IMR-90 (cell line): ENCODE measurements around the gene DELE1. TPM values are rescaled to one million over a fixed set of nuclear protein-coding genes. Genes with fewer than 3 reads are reported as not detected.
"Not testable (repeated sequence)": the region's sequence is repeated elsewhere in the genome, so short reads cannot be mapped to it uniquely, and the experiment has no call there.

Source experiments
- ATAC-seq: fragments of 200-7000 bp; cut with Tn5 transposase; 2 replicates; pipeline ENCODE4 v1.9.1; 2020; ENCODE audit warnings: low read depth, mild to moderate bottlenecking, moderate library complexity
- BruUV-seq: library from RNA; stranded (reverse); fragments of 400-500 nt; replicated peaks from 2 replicates; lab custom pipeline; 2021; lab: Mats Ljungman, UMichigan
- CTCF ChIA-PET: fragments of 300-600 bp; formaldehyde crosslinking; extraction: SDS; loops from one replicate; lab custom pipeline; 2021; ENCODE audit warnings: antibody characterized with exemption; lab: Yijun Ruan, JAX
- POLR2A ChIA-PET: fragments of 300-600 bp; sonication (Branson Sonifier 250); formaldehyde crosslinking; loops from one replicate; lab custom pipeline; 2022; ENCODE audit warnings: antibody characterized with exemption; ENCODE audit not compliant: unreplicated experiment; lab: Charles Lee
- DNase-seq: peaks from one replicate; pipeline ENCODE4 v3.0.0; 2013
- H2AFZ ChIP-seq: replicated peaks from 2 replicates; pipeline ENCODE3; 2013; ENCODE audit warnings: low read length, mild to moderate bottlenecking; ENCODE audit not compliant: poor library complexity
- H2AK5ac ChIP-seq: 2 replicates; pipeline ENCODE4 v1.6.1; 2013; ENCODE audit warnings: low read depth, low read length, inconsistent platforms
- H2AK9ac ChIP-seq: replicated peaks from 2 replicates; pipeline ENCODE3; 2013; ENCODE audit warnings: mild to moderate bottlenecking, low read depth, low read length, moderate library complexity; ENCODE audit not compliant: poor library complexity
- H2BK120ac ChIP-seq: 2 replicates; pipeline ENCODE4 v1.6.1; 2013; ENCODE audit warnings: low read depth, low read length, inconsistent platforms
- H2BK15ac ChIP-seq: 3 replicates; pipeline ENCODE4 v1.6.1; 2013; ENCODE audit warnings: low read depth, low read length, inconsistent platforms
- H2BK20ac ChIP-seq: 2 replicates; pipeline ENCODE4 v1.6.1; 2013; ENCODE audit warnings: low read depth, mild to moderate bottlenecking, inconsistent platforms, low read length, moderate library complexity
- H2BK5ac ChIP-seq: 2 replicates; pipeline ENCODE4 v1.6.1; 2013; ENCODE audit warnings: mild to moderate bottlenecking, low read depth, low read length, inconsistent platforms; ENCODE audit not compliant: poor library complexity, severe bottlenecking
- H3K14ac ChIP-seq: replicated peaks from 2 replicates; pipeline ENCODE4 v1.6.1; 2013; ENCODE audit warnings: low read depth, low read length, inconsistent platforms
- H3K18ac ChIP-seq: 2 replicates; pipeline ENCODE4 v1.6.1; 2013; ENCODE audit warnings: low read depth, low read length, control low read depth
- H3K23ac ChIP-seq: 2 replicates; pipeline ENCODE4 v1.6.1; 2013; ENCODE audit warnings: low read depth, low read length, inconsistent platforms
- H3K27ac ChIP-seq: 2 replicates; pipeline ENCODE4 v1.5.1; 2013; ENCODE audit warnings: mild to moderate bottlenecking, control low read depth, low read length; ENCODE audit not compliant: insufficient read depth
- H3K27me3 ChIP-seq: 2 replicates; pipeline ENCODE4 v1.6.1; 2013; ENCODE audit warnings: low read length; ENCODE audit not compliant: control insufficient read depth, insufficient read depth
- H3K36me3 ChIP-seq: 2 replicates; pipeline ENCODE4 v1.6.1; 2013; ENCODE audit warnings: low read length, mixed read lengths; ENCODE audit not compliant: control insufficient read depth, insufficient read depth
- H3K4ac ChIP-seq: 2 replicates; pipeline ENCODE4 v1.6.1; 2013; ENCODE audit warnings: low read depth, low read length, inconsistent platforms
- H3K4me1 ChIP-seq: 2 replicates; pipeline ENCODE4 v1.6.1; 2013; ENCODE audit warnings: low read length, mixed read lengths; ENCODE audit not compliant: control insufficient read depth, insufficient read depth
- H3K4me2 ChIP-seq: 2 replicates; pipeline ENCODE4 v1.6.1; 2013; ENCODE audit warnings: low read depth, mild to moderate bottlenecking, control low read depth, low read length, moderate library complexity
- H3K4me3 ChIP-seq: 2 replicates; pipeline ENCODE4 v1.5.1; 2013; ENCODE audit warnings: low read depth, mild to moderate bottlenecking, control low read depth, low read length, moderate library complexity; ENCODE audit not compliant: insufficient read depth
- H3K56ac ChIP-seq: 2 replicates; pipeline ENCODE4 v1.6.1; 2013; ENCODE audit warnings: low read length, inconsistent platforms; ENCODE audit not compliant: insufficient read depth; ENCODE audit errors: extremely low read depth
- H3K79me1 ChIP-seq, 2 experiments: 2 replicates each; pipeline ENCODE4 v1.6.1; 2013; ENCODE audit warnings: low read length in 2 of 2, inconsistent platforms in 1 of 2, low read depth in 1 of 2
- H3K9ac ChIP-seq: 2 replicates; pipeline ENCODE4 v1.6.1; 2013; ENCODE audit warnings: low read depth, low read length, control low read depth
- H3K9me1 ChIP-seq: 2 replicates; pipeline ENCODE4 v1.6.1; 2013; ENCODE audit warnings: low read length, inconsistent platforms; ENCODE audit not compliant: insufficient read depth
- H3K9me3 ChIP-seq: 2 replicates; pipeline ENCODE4 v1.6.1; 2013; ENCODE audit warnings: low read length; ENCODE audit not compliant: control insufficient read depth, insufficient read depth
- H4K20me1 ChIP-seq: 2 replicates; pipeline ENCODE4 v1.6.1; 2013; ENCODE audit warnings: low read length, inconsistent platforms; ENCODE audit not compliant: insufficient read depth
- H4K5ac ChIP-seq: 2 replicates; pipeline ENCODE4 v1.6.1; 2013; ENCODE audit warnings: mild to moderate bottlenecking, low read depth, low read length, control low read depth
- H4K8ac ChIP-seq, 2 experiments: 2 replicates each; pipeline ENCODE4 v1.6.1; 2013; ENCODE audit warnings: low read depth in 2 of 2, low read length in 2 of 2, control low read depth in 1 of 2, inconsistent platforms in 1 of 2
- H4K91ac ChIP-seq: 2 replicates; pipeline ENCODE4 v1.6.1; 2013; ENCODE audit warnings: low read depth, low read length, inconsistent platforms; ENCODE audit not compliant: insufficient read depth
- FOS ChIP-seq: fragments of 150-350 bp; IDR thresholded peaks from 2 replicates; pipeline ENCODE4 v1.6.1; 2016; ENCODE audit warnings: low read depth, low read length
- MAFK ChIP-seq: IDR thresholded peaks from 2 replicates; pipeline ENCODE4 v1.6.1; 2012; ENCODE audit warnings: low read depth, low read length, improper control_type of control experiment
- NFE2L2 ChIP-seq: fragments of 150-350 bp; IDR thresholded peaks from 2 replicates; pipeline ENCODE4 v1.6.1; 2016; ENCODE audit warnings: low read depth, mild to moderate bottlenecking, low read length
- POLR2A ChIP-seq: IDR thresholded peaks from 2 replicates; pipeline ENCODE4 v1.6.1; 2012; ENCODE audit warnings: mild to moderate bottlenecking, low read depth, low read length
- SMC3 ChIP-seq: fragments of 150-350 bp; IDR thresholded peaks from 2 replicates; pipeline ENCODE4 v1.6.1; 2016; ENCODE audit warnings: low read depth, mild to moderate bottlenecking, antibody characterized with exemption, low read length, moderate library complexity
- WGBS, 2 experiments: methylation state at CpG; one replicate each; pipeline versions ENCODE4 v1.1.5 to v1.1.7; 2013; ENCODE audit warnings: missing lambda C conversion rate in 2 of 2; ENCODE audit not compliant: insufficient read length in 1 of 2; ENCODE audit errors: extremely low coverage in 2 of 2; 5-methylcytosine and 5-hydroxymethylcytosine counted together
- dilution Hi-C: fragments of 300-500 bp; cut with HindIII; formaldehyde crosslinking; loops from one replicate; pipeline ENCODE4 v1.14.3; 2018; ENCODE audit warnings: low sequenced_read_pairs; ENCODE audit not compliant: unreplicated experiment
- in situ Hi-C: fragments of 300-500 bp; cut with MboI; formaldehyde crosslinking; loops from 3 replicates; pipeline ENCODE4 v1.14.3; 2019; ENCODE audit warnings: low sequenced_read_pairs, inconsistent platforms, mixed read lengths
- intact Hi-C: fragments of 100-400 bp; cut with micrococcal nuclease; formaldehyde crosslinking; loops from 2 replicates; pipeline ENCODE4 v1.10.0; 2022
- polyA plus RNA-seq, 3 experiments: library from polyadenylated mRNA; depleted of rRNA; stranded (reverse); fragments of >200 nt; gene quantifications; 2 replicates each; pipeline ENCODE4 v1.2.3, GENCODE V29; 2012; ENCODE audit warnings: low replicate concordance in 1 of 3
- total RNA-seq: library from RNA; depleted of rRNA; stranded (reverse); fragments of >200 nt; gene quantifications from 2 replicates; pipeline ENCODE4 v1.2.3, GENCODE V29; 2012

The DELE1 gene
- total and polyA plus RNA-seq, 2 of the 4 experiments (the other 2 are of a cell fraction): 28.0 to 66.1 TPM

GRCh38 chr5:141920771-141921170 lies 2.9 kb upstream of the DELE1 start:
- H3K9me1 ChIP-seq: peaks cover 3% of the 10 kb centered on the region; the same call in 1 of the 2 replicates
- H4K20me1 ChIP-seq: no peaks in the 10 kb centered on the region
- H2AFZ ChIP-seq: no peak overlapping the region
- H3K9me3 ChIP-seq: no peaks in the 10 kb centered on the region
- H4K5ac ChIP-seq: no peak overlapping the region
- H3K79me1 ChIP-seq: peaks cover 19 to 20% of the 10 kb centered on the region in 2 experiments
- no peak overlapping the region for H3K56ac ChIP-seq
- H2BK15ac ChIP-seq: no peak overlapping the region
- BruUV-seq: no TSS peak
- POLR2A ChIA-PET: no interaction called here
- no CpG with 5 or more reads among the region's 2 CpGs for WGBS, 2 experiments
- H2AK5ac ChIP-seq: no peak overlapping the region
- H2BK120ac ChIP-seq: no peak overlapping the region
- CTCF ChIA-PET: no interaction called here
- peaks cover 5% of the 10 kb centered on the region for H3K4me1 ChIP-seq
- H3K27me3 ChIP-seq: peaks cover 18% of the 10 kb centered on the region
- no peak overlapping the region for H4K8ac ChIP-seq
- H2BK5ac ChIP-seq: no peak overlapping the region
- dilution Hi-C loops (no loop called here), in situ Hi-C loops (no loop called here), intact Hi-C loops (no loop called here)
- TF ChIP-seq FOS (no peak), MAFK (no peak), NFE2L2 (no peak), SMC3 (no peak), POLR2A (no peak)
- peaks cover 3% of the 10 kb centered on the region for H3K36me3 ChIP-seq
- no peak overlapping the region for H2AK9ac ChIP-seq
- H3K18ac ChIP-seq: no peak overlapping the region
- H3K4me3 ChIP-seq: no peak overlapping the region
- no peak overlapping the region for H3K27ac ChIP-seq
- no peak overlapping the region for H3K4me2 ChIP-seq
- H3K23ac ChIP-seq: no peak overlapping the region
- H3K9ac ChIP-seq: no peak overlapping the region
- H4K91ac ChIP-seq: no peak overlapping the region
- ATAC-seq (no peak), DNase-seq (no peak)
- H3K14ac ChIP-seq: no peak overlapping the region
- no peak overlapping the region for H3K4ac ChIP-seq
- H2BK20ac ChIP-seq: no peak overlapping the region

GRCh38 chr5:141922827-141923447 lies 734 bp upstream of the DELE1 start:
- H3K4me3 ChIP-seq: peak overlapping the region; percentile 80
- BruUV-seq: TSS peak; percentile 70
- peak overlapping the region; percentile 83 for H3K9ac ChIP-seq
- H2BK20ac ChIP-seq, H3K27me3 ChIP-seq, H2BK15ac ChIP-seq, H3K4me1 ChIP-seq, in situ Hi-C loops, intact Hi-C loops, H4K20me1 ChIP-seq, ATAC-seq, dilution Hi-C loops, H3K9me3 ChIP-seq, H3K9me1 ChIP-seq, DNase-seq: not testable (repeated sequence)
- H2BK5ac ChIP-seq: peak overlapping the region; percentile 84
- H4K5ac ChIP-seq: peak overlapping the region; percentile 95
- peak overlapping the region; percentile 96 for H2AK9ac ChIP-seq
- peak overlapping the region; percentile 56 for H3K18ac ChIP-seq
- peak overlapping the region; percentile 83 for H2AK5ac ChIP-seq
- CTCF ChIA-PET: interaction anchor here (0.7 to 2.6 kb wide), 3 partner anchors 35 to 225 kb away, joined by 3 to 11 read pairs (median 7); partner anchors contain the start of gene PCDH12
- H4K8ac ChIP-seq: peak overlapping the region; percentile 98 to 99
- peak overlapping the region; percentile 40; the same call in 1 of the 2 replicates for H3K23ac ChIP-seq
- H3K27ac ChIP-seq: peak overlapping the region; percentile 99
- peak overlapping the region; percentile 65; the same call in 1 of the 2 replicates for H3K56ac ChIP-seq
- H3K36me3 ChIP-seq: peaks cover 15% of the 10 kb centered on the region
- POLR2A ChIA-PET: interaction anchor here (0.6 kb wide), 1 partner anchor 1576 kb away, joined by 4 read pairs; the partner anchor contains the start of gene HBEGF
- H4K91ac ChIP-seq: peak overlapping the region; percentile 75
- peak overlapping the region; percentile 81 for H3K4ac ChIP-seq
- peak overlapping the region; percentile 99 for H3K4me2 ChIP-seq
- H2AFZ ChIP-seq: peak overlapping the region; percentile 99
- peak overlapping the region; percentile 85 for H3K14ac ChIP-seq
- WGBS, 2 experiments: 12% methylated on average over 4 of the region's 28 CpGs; no CpG with 5 or more reads in 1 of the 2 experiments
- peaks cover 27 to 30% of the 10 kb centered on the region in 2 experiments for H3K79me1 ChIP-seq
- H2BK120ac ChIP-seq: 0 out of 2 replicates have a peak overlapping the region, but pooled peaks have one; percentile 8
